Naive thymus-derived CD8-positive, alpha-beta T cell (primary cell): ENCODE measurements around the gene CLEC1B. TPM values are rescaled to one million over a fixed set of nuclear protein-coding genes. Genes with fewer than 3 reads are reported as not detected.
"Not testable (repeated sequence)": the region's sequence is repeated elsewhere in the genome, so short reads cannot be mapped to it uniquely, and the experiment has no call there.

Experiments
- ATAC-seq, 2 donors: fragments of 150-1000 bp; cut with Tn5 transposase in 1 of 2; sonication (Bioruptor Pico), chemical (Tn5 transposase) in 1 of 2; 1 replicate in 1 of 2; 2 replicates in 1 of 2; pipeline ENCODE4 v1.10.0; 2021; ENCODE audit warnings: mild to moderate bottlenecking in 2 of 2, moderate library complexity in 2 of 2
- POLR2A ChIA-PET: fragments of 350-600 bp; sonication (Branson Sonifier 250); formaldehyde crosslinking; loops from one replicate; lab custom pipeline; 2021; ENCODE audit warnings: antibody characterized with exemption; lab: Charles Lee
- DNase-seq, 10 donors: peaks; one replicate each; pipeline versions ENCODE4 v3.0.0 to v3.0.0-alpha.2; 2020 to 2022
- H3K27ac Mint-ChIP-seq, 10 donors: one replicate each; pipeline ENCODE4 v1.8.0; 2020 to 2022; ENCODE audit warnings: mild to moderate bottlenecking in 10 of 10, mixed read lengths in 10 of 10, moderate library complexity in 4 of 10, inconsistent platforms in 1 of 10
- H3K27me3 Mint-ChIP-seq, 5 donors: one replicate each; pipeline ENCODE4 v1.8.0; 2021 to 2022; ENCODE audit warnings: mixed read lengths in 5 of 5
- H3K36me3 Mint-ChIP-seq, 3 donors: one replicate each; pipeline ENCODE4 v1.8.0; 2020 to 2022; ENCODE audit warnings: mixed read lengths in 3 of 3, mild to moderate bottlenecking in 2 of 3, inconsistent platforms in 1 of 3
- H3K4me1 Mint-ChIP-seq, 4 donors: one replicate each; pipeline ENCODE4 v1.8.0; 2021 to 2022; ENCODE audit warnings: mixed read lengths in 4 of 4
- H3K4me3 Mint-ChIP-seq, 10 donors: one replicate each; pipeline ENCODE4 v1.8.0; 2020 to 2022; ENCODE audit warnings: mild to moderate bottlenecking in 10 of 10, mixed read lengths in 10 of 10, moderate library complexity in 6 of 10, inconsistent platforms in 1 of 10
- H3K9me3 Mint-ChIP-seq, 9 donors: one replicate each; pipeline ENCODE4 v1.8.0; 2020 to 2022; ENCODE audit warnings: mixed read lengths in 9 of 9, mild to moderate bottlenecking in 3 of 9, inconsistent platforms in 1 of 9, moderate library complexity in 1 of 9
- polyA plus RNA-seq, 3 donors: library from polyadenylated mRNA; unstranded; fragments of 300-500 nt; fragmentation: Illumina TruSeq; gene quantifications; one replicate each; pipeline ENCODE4 v1.2.3, GENCODE V29; 2021
- total RNA-seq, 8 experiments: library from RNA in 2 of 8; stranded (reverse) in 2 of 8; gene quantifications; one replicate each; pipeline ENCODE4 v1.2.3 and lab custom pipeline; 2021 to 2026

Gene CLEC1B
- total and polyA plus RNA-seq, 5 experiments from 2014 or later, result not detected

DNA sequence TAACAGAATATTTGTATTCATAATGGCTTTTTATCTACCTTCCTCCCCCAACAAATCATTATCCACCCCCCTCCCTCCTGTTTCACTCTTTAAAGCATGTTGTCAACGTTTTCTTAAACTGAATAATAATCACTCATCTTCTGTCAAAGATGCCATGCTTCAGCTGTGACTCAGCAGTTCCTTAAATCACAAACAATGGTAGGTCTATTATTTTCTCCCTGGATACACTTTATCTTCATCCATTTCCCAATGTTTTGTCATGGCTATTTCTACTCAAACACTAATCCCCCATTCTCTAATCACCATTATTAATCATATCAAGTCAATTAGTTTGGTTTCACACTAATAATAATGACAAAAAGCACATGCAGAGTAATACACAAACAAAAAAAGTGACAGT lies 18.0 kb upstream of the CLEC1B start:
- DNase-seq, result no peak
- Mint-ChIP-seq H3K27me3 (peaks cover 3 to 20% (median 5%) of the 10 kb centered on the region in 5 donors), H3K4me1 (no peaks in the 10 kb centered on the region), H3K36me3 (peaks cover 0 to 2% (median 0%) of the 10 kb centered on the region in 3 donors), H3K27ac (no peak overlapping the region), H3K4me3 (no peak overlapping the region), H3K9me3 (no peaks in the 10 kb centered on the region)
- ATAC-seq, result no peak
- POLR2A ChIA-PET, result no interaction called here

DNA sequence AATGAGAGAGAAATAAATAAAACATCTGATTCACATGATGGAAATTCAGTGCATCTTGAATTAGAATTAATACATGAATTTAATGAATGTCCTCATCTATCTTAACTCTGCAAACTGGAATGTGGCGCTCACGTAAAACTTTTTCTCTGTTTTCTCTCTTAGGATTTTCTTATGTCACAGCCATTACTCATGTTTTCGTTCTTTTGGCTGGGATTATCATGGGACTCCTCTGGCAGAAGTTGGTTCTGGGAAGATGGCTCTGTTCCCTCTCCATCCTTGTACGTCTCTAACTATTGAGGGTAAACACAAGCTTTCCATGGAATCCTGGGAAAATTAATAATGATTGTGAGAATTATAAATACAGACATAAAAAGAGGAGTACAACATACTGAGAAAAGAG lies 16.5 kb upstream of the CLEC1B start:
- no peak for ATAC-seq
- Mint-ChIP-seq H3K36me3 (no peaks in the 10 kb centered on the region), H3K4me3 (no peak overlapping the region), H3K9me3 (no peaks in the 10 kb centered on the region), H3K27me3 (peaks cover 3 to 20% (median 8%) of the 10 kb centered on the region in 5 donors), H3K4me1 (no peaks in the 10 kb centered on the region), H3K27ac (no peak overlapping the region)
- POLR2A ChIA-PET, result no interaction called here
- DNase-seq, result no peak

DNA sequence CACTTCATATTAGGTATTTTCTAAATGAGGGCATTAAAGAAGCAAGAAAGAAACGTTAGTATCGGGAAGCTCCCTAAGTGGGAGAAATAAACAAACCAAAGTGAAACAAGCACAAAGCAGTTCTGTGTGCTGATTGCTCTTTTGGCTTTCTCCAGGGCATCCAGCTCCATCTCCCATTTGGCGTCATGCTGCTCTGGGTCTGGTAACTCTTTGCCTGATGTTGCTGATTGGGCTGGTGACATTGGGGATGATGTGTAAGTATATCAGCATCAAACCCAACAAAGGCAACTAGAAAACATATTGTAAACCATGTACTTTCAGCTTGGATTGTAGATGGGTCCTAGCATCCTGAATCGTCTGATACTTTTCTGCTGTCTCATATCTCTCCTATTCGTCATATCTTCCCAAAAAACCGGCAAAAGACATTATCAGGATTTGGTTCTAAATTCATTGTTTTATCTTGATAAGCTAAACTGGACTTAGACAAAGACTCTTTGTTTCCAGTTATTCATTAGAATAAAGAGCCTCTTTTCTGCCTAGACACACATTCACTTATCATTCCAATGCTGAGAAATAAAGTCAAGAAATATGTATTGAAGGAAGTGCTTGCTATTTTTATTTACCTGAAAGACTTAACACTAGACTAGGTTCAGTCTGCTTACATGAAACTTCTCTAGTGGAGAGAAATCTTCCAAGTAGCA lies 13.9 kb upstream of the CLEC1B start:
- no peak for ATAC-seq
- no peaks in the 10 kb centered on the region for H3K4me1 Mint-ChIP-seq
- peaks cover 6 to 20% (median 11%) of the 10 kb centered on the region in 5 donors for H3K27me3 Mint-ChIP-seq
- DNase-seq, result no peak
- POLR2A ChIA-PET, result no interaction called here
- H3K36me3 Mint-ChIP-seq, result no peaks in the 10 kb centered on the region
- no peak overlapping the region for H3K4me3 Mint-ChIP-seq
- no peak overlapping the region for H3K27ac Mint-ChIP-seq
- H3K9me3 Mint-ChIP-seq, result no peaks in the 10 kb centered on the region

DNA sequence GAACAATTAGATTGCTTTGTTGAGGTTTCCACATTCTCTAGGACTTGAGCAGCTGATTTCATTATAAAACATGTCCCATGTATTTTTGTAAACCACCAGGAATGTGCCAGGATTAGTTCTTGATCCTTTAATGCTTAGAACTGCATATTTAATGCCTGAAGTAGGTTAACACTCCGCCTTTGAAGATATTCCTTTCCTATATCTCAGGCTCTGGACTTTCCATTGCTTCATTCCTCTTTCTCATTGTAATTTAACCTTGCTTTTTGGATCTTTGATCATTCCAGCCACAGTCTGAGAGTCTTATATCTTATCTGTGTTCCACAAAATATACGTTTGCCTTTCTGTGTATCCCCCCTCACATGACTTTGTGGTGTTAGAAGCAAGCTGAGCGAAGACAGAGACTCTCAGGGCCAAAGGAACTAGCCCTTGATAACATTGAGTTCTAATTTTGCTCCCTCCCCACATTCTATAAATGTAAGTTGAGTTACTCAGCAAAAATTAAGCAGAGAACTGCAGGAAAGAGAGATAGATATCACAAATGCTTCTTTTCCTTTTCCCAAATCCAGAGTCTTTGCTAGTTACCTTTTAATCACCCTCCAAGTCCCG lies 2.4 kb upstream of the CLEC1B start:
- Mint-ChIP-seq H3K4me1 (no peaks in the 10 kb centered on the region), H3K9me3 (no peaks in the 10 kb centered on the region), H3K27me3 (peaks cover 0 to 8% (median 3%) of the 10 kb centered on the region in 5 donors), H3K27ac (no peak overlapping the region), H3K4me3 (no peak overlapping the region), H3K36me3 (no peaks in the 10 kb centered on the region)
- POLR2A ChIA-PET, result interaction anchor here (0.7 kb wide), 1 partner anchor 35 kb away, joined by 5 read pairs; no protein-coding TSS in a partner anchor
- DNase-seq (no peak), ATAC-seq (no peak)

DNA sequence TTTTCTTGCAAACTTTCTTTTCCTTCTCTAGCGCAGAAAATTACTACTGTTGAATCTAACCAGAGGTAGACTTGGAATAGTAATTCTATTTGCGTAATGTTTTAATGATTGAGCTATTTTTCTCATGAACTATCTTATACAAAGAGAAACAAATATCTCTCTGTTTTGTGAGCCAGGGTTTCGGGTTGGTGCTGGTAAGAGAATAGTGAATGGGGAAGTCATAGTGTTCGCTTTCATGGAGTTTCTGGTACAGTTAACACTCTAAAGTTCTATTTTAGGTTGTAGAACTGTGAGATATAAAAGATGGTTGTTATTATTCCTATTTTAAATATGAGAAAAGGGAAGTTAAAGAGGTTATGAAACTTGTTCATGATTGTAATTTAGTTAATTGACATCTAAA lies 6.6 kb downstream of the CLEC1B start:
- peaks cover 0 to 4% (median 0%) of the 10 kb centered on the region in 9 donors for H3K9me3 Mint-ChIP-seq
- H3K4me3 Mint-ChIP-seq, result no peak overlapping the region
- no peak overlapping the region for H3K27ac Mint-ChIP-seq
- POLR2A ChIA-PET, result no interaction called here
- ATAC-seq (no peak), DNase-seq (no peak)
- peaks cover 0 to 11% (median 0%) of the 10 kb centered on the region in 4 donors for H3K4me1 Mint-ChIP-seq
- no peaks in the 10 kb centered on the region for H3K36me3 Mint-ChIP-seq
- peaks cover 5 to 22% (median 8%) of the 10 kb centered on the region in 5 donors for H3K27me3 Mint-ChIP-seq

DNA sequence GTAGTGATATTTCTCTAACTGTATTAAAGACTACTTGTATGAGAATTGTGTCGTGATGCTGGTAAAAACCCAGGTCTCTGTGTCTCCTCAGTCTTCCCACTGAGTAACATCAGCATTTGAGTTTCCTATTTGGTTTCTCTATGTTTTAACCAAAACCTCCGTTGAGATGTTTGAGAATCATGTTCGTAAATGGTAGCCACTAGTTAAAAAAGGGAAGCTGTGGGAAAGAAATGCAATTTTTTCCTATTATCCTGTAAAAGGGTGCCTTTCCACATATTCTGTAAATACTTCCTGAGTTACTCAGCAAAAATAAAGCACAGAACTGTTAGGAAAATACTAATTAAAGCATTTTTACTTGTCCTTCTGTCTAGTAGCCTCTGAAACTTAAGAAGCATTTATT lies 7.0 kb downstream of the CLEC1B start:
- POLR2A ChIA-PET, result no interaction called here
- peaks cover 0 to 4% (median 0%) of the 10 kb centered on the region in 9 donors for H3K9me3 Mint-ChIP-seq
- DNase-seq, result no peak
- H3K27me3 Mint-ChIP-seq, result peaks cover 5 to 22% (median 8%) of the 10 kb centered on the region in 5 donors
- ATAC-seq, result no peak
- no peak overlapping the region for H3K4me3 Mint-ChIP-seq
- H3K4me1 Mint-ChIP-seq, result peaks cover 0 to 11% (median 0%) of the 10 kb centered on the region in 4 donors
- no peak overlapping the region for H3K27ac Mint-ChIP-seq
- H3K36me3 Mint-ChIP-seq, result no peaks in the 10 kb centered on the region

DNA sequence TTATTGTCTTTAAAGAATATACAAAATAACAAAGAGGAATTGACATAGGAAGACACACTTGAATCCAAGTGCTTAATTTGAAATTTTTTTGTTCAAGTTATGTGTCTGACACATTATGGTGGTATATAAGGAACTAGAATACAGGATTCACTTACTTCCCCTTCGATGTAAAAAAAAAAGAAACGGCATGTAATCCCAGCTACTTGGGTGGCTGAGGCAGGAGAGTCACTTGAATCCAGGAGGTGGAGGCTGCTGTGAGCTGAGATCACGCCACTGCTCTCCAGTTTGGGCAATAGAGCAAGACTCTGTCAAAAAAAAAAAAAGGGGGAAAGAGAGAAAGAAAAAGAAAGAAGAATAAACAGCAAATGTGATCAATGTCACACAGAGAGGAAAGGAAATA lies 18.8 kb downstream of the CLEC1B start:
- H3K4me3 Mint-ChIP-seq, result no peak overlapping the region
- ATAC-seq (no peak), DNase-seq (no peak)
- H3K27me3 Mint-ChIP-seq, result peaks cover 0 to 16% (median 3%) of the 10 kb centered on the region in 5 donors
- H3K36me3 Mint-ChIP-seq, result peaks cover 0 to 16% (median 11%) of the 10 kb centered on the region in 3 donors
- no peaks in the 10 kb centered on the region for H3K4me1 Mint-ChIP-seq
- H3K9me3 Mint-ChIP-seq, result peaks cover 0 to 24% (median 13%) of the 10 kb centered on the region in 9 donors
- no peak overlapping the region for H3K27ac Mint-ChIP-seq
- POLR2A ChIA-PET, result no interaction called here

DNA sequence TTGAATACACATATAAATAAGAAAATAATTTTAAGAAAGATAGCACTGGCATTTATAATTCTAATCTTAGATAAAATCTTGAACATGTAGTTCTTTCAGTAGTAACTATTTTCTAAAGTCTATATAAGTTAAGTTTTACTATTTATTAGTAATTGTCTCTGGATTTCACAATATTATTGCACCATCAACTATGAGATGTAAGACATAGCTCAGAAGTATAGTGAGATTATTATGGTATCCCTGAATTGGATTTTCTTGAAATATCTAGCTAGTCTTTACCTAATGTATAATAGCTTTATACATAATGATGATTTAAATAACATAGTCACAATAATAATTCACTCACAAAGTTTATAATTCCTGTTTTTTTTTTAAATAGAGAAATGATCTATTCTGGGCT lies 21.0 kb downstream of the CLEC1B start:
- POLR2A ChIA-PET, result no interaction called here
- Mint-ChIP-seq H3K9me3 (peaks cover 0 to 27% (median 15%) of the 10 kb centered on the region in 9 donors), H3K27me3 (peaks cover 0 to 31% (median 12%) of the 10 kb centered on the region in 5 donors), H3K27ac (no peak overlapping the region), H3K4me3 (no peak overlapping the region), H3K4me1 (no peaks in the 10 kb centered on the region), H3K36me3 (peaks cover 0 to 20% (median 13%) of the 10 kb centered on the region in 3 donors)
- ATAC-seq (no peak), DNase-seq (no peak)

DNA sequence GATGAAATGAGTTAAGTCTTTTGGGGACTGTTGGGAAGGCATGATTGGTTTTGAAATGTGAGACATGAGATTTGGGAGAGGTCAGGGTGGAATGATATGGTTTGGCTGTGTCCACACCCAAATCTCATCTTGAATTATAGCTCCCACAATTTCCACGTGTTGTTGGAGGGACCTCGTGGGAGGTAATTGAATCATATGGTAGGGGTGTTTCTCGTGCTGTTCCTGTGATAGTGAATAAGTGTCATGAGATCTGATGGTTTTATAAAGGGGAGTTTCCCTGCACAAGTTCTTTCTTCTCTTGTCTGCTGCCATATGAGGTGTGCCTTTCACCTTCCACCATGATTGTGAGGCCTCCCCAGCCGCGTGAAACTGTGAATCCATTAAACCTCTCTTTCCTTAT lies 22.3 kb downstream of the CLEC1B start:
- ATAC-seq, H3K4me1 Mint-ChIP-seq, DNase-seq, POLR2A ChIA-PET, H3K27ac Mint-ChIP-seq, H3K4me3 Mint-ChIP-seq: not testable (repeated sequence)
- Mint-ChIP-seq H3K27me3 (peaks cover 0 to 31% (median 12%) of the 10 kb centered on the region in 5 donors), H3K9me3 (peaks cover 0 to 27% (median 15%) of the 10 kb centered on the region in 9 donors), H3K36me3 (peaks cover 0 to 20% (median 13%) of the 10 kb centered on the region in 3 donors)

DNA sequence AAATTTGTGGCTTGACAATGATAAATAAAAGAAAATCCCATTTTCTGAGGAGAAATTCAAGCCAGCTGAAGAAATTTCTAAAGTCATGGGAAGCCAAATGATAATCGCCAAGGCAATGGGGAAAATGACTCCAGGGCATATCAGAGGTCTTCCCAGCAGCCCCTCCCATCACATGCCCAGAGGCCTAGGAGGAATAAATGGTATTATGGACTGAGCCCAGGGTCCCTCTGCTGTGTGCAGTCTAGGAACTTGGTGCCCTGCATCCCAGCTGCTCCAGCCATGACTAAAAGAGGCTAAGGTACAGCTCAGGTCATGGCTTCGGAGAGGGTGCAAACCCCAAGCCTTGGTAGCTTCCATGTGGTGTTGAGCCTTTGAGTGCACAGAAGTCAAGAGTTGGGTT lies 23.3 kb downstream of the CLEC1B start:
- ATAC-seq (no peak), DNase-seq (no peak)
- POLR2A ChIA-PET, result no interaction called here
- H3K9me3 Mint-ChIP-seq, result peaks cover 0 to 27% (median 15%) of the 10 kb centered on the region in 9 donors
- H3K4me1 Mint-ChIP-seq, result no peaks in the 10 kb centered on the region
- no peak overlapping the region for H3K27ac Mint-ChIP-seq
- no peak overlapping the region for H3K4me3 Mint-ChIP-seq
- H3K36me3 Mint-ChIP-seq, result peaks cover 0 to 20% (median 13%) of the 10 kb centered on the region in 3 donors
- peaks cover 0 to 31% (median 12%) of the 10 kb centered on the region in 5 donors for H3K27me3 Mint-ChIP-seq

DNA sequence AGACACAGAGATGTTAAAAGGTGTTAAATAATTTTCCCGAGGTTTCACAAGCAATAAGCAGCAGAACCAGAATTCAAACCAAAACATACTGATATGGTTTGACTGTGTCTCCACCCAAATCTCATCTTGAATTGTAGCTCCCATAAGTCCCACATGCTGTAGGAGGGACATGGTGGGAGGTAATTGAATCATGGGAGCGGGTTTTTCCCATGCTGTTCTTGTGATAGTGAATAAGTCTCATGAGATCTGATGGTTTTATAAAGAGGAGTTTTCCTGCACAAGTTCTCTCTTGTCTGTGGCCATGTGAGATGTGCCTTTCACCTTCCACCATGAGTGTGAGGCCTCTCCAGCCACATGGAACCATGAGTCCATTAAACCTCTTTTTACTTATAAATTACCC lies 24.2 kb downstream of the CLEC1B start:
- H3K9me3 Mint-ChIP-seq, result peaks cover 0 to 27% (median 15%) of the 10 kb centered on the region in 9 donors
- H3K36me3 Mint-ChIP-seq, result peaks cover 0 to 20% (median 11%) of the 10 kb centered on the region in 3 donors
- H3K4me3 Mint-ChIP-seq, DNase-seq, ATAC-seq, H3K27ac Mint-ChIP-seq, POLR2A ChIA-PET, H3K4me1 Mint-ChIP-seq: not testable (repeated sequence)
- peaks cover 0 to 22% (median 12%) of the 10 kb centered on the region in 5 donors for H3K27me3 Mint-ChIP-seq

DNA sequence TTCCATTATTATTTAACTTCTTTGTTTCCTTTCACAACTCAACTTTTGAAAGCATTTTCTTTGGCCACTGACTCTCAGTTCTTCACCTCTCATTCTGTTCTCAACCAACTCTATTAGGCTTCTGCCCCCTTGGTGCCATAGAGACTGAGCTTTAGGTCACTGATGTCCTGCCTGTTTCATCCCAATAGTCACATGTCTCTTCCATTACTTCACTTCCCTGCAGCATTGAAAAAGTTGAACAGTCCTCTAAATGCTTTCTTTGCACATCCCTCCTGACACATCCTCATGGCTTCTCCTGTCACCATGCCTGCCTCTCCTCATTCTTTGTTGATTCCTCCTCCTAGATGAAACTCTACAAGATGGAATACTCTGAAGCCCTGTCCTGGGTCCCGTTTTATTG lies 25.0 kb downstream of the CLEC1B start:
- Mint-ChIP-seq H3K4me3 (peak overlapping the region in 1 of 10 donors; percentile 59), H3K4me1 (no peaks in the 10 kb centered on the region), H3K36me3 (peaks cover 0 to 20% (median 9%) of the 10 kb centered on the region in 3 donors), H3K27me3 (peaks cover 0 to 20% (median 12%) of the 10 kb centered on the region in 5 donors), H3K27ac (peak overlapping the region in 1 of 10 donors; percentile 15), H3K9me3 (peaks cover 0 to 27% (median 15%) of the 10 kb centered on the region in 9 donors)
- POLR2A ChIA-PET, result no interaction called here
- ATAC-seq, result no peak
- DNase-seq, result no peak

DNA sequence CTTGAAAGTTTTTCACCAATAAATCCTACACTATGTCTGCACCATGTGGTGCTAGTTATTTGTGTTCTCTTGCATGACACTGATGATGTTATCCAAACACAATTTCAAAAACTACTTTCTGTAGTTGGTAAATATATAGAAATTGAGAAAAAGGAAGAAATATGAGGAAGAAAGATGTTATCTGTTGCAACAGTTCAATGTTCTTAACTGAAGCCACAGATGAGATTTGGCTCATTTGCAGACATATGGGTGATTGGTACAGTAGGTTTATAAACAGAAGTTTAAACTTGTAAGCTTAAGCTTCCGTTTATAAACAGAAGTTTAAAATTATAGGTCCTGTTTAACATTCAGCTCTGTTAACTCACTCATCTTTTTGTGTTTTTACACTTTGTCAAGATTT lies 27.7 kb downstream of the CLEC1B start, which contains the start of gene CLEC12A:
Gene CLEC12A (plus strand): TSS at position 229 of the 400 bp plus-strand sequence. CDS start 188 bp downstream, outside the sequence.
- Mint-ChIP-seq H3K4me3 (peak within 1 kb of the TSS in 1 of 10 donors; percentile 51), H3K27ac (no peak within 1 kb of the TSS), H3K36me3 (peaks cover 0 to 9% (median 7%) of the 10 kb centered on the region in 3 donors), H3K27me3 (peaks cover 0 to 20% (median 5%) of the 10 kb centered on the region in 5 donors), H3K9me3 (peaks cover 0 to 14% (median 7%) of the 10 kb centered on the region in 9 donors), H3K4me1 (peaks cover 0 to 2% (median under 1%) of the 10 kb centered on the region in 4 donors)
- POLR2A ChIA-PET, result no interaction called here
- no peak for ATAC-seq
- DNase-seq, result no peak
